SK-N-MC (cell line): ENCODE data around the gene PCED1B.

ENCODE experiments used
- EZH2 ChIP-seq: fragments of 200-600 bp; sonication (generic); IDR thresholded peaks from one replicate; pipeline ENCODE4 v1.6.1; 2017; ENCODE audit warnings: antibody characterized with exemption
- POLR2AphosphoS5 ChIP-seq: IDR thresholded peaks from 2 replicates; pipeline ENCODE4 v1.6.1; 2012; ENCODE audit warnings: mild to moderate bottlenecking, low read depth, low read length, borderline replicate concordance

GRCh38 chr12:47102845-47103651, 23.6 kb downstream of the PCED1B start:
- TF ChIP-seq POLR2AphosphoS5 = no peak
- no peak for TF ChIP-seq EZH2
